Neural progenitor cell (in vitro differentiated cells): Measurements from ENCODE around the gene ZNF106. TPM values are rescaled to one million over a fixed set of nuclear protein-coding genes. Genes with fewer than 3 reads are reported as not detected.

Experiments
- DNase-seq: peaks from one replicate; pipeline ENCODE4 v3.0.0-alpha.2; 2016; ENCODE audit warnings: low spot score
- H2AFZ ChIP-seq: fragments of 200-600 bp; sonication (generic); replicated peaks from 2 replicates; pipeline ENCODE4 v1.6.1; 2016; ENCODE audit warnings: antibody characterized with exemption
- H3F3A ChIP-seq: fragments of 200-600 bp; sonication (generic); 2 replicates; pipeline ENCODE4 v1.6.1; 2016; ENCODE audit warnings: antibody characterized with exemption, low read depth
- H3K27ac ChIP-seq: fragments of 200-600 bp; sonication (generic); 2 replicates; pipeline ENCODE4 v1.5.1; 2016; ENCODE audit warnings: mild to moderate bottlenecking
- H3K27me3 ChIP-seq: fragments of 200-600 bp; sonication (generic); 2 replicates; pipeline ENCODE4 v1.6.1; 2016; ENCODE audit warnings: mild to moderate bottlenecking, moderate library complexity
- H3K36me3 ChIP-seq: fragments of 200-600 bp; sonication (generic); 2 replicates; pipeline ENCODE4 v1.5.1; 2016
- H3K4me1 ChIP-seq: fragments of 200-600 bp; sonication (generic); 2 replicates; pipeline ENCODE4 v1.6.1; 2016; ENCODE audit warnings: mixed run types
- H3K4me2 ChIP-seq: fragments of 200-600 bp; sonication (generic); 2 replicates; pipeline ENCODE4 v1.6.1; 2016
- H3K4me3 ChIP-seq: fragments of 200-600 bp; sonication (generic); 2 replicates; pipeline ENCODE4 v1.5.1; 2016
- H3K79me2 ChIP-seq: fragments of 200-600 bp; sonication (generic); 2 replicates; pipeline ENCODE4 v1.6.1; 2016; ENCODE audit warnings: low read depth
- H3K9ac ChIP-seq: fragments of 200-600 bp; sonication (generic); 2 replicates; pipeline ENCODE4 v1.6.1; 2016
- H3K9me3 ChIP-seq: fragments of 200-600 bp; sonication (generic); 2 replicates; pipeline ENCODE4 v1.5.1; 2016; ENCODE audit warnings: low read depth
- H4K20me1 ChIP-seq: fragments of 200-600 bp; sonication (generic); 2 replicates; pipeline ENCODE4 v1.6.1; 2016; ENCODE audit warnings: low read depth
- H3K27ac Mint-ChIP-seq: 3 replicates; pipeline ENCODE4 v1.8.0; 2021; ENCODE audit warnings: mixed read lengths
- H3K27me3 Mint-ChIP-seq: 2 replicates; pipeline ENCODE4 v1.8.0; 2022; ENCODE audit warnings: low read depth, mild to moderate bottlenecking, inconsistent platforms, moderate library complexity, mixed read lengths; ENCODE audit not compliant: insufficient read depth
- H3K36me3 Mint-ChIP-seq: 3 replicates; pipeline ENCODE4 v1.8.0; 2021; ENCODE audit warnings: mixed read lengths
- H3K4me1 Mint-ChIP-seq: 3 replicates; pipeline ENCODE4 v1.8.0; 2021; ENCODE audit warnings: mixed read lengths
- H3K4me3 Mint-ChIP-seq: 3 replicates; pipeline ENCODE4 v1.8.0; 2021; ENCODE audit warnings: mild to moderate bottlenecking, moderate library complexity, mixed read lengths
- H3K9me3 Mint-ChIP-seq: 3 replicates; pipeline ENCODE4 v1.8.0; 2020; ENCODE audit warnings: mixed read lengths
- CTCF ChIP-seq: fragments of 200-600 bp; sonication (generic); IDR thresholded peaks from 2 replicates; pipeline ENCODE4 v1.5.1; 2017; ENCODE audit warnings: antibody characterized with exemption, mild to moderate bottlenecking
- EZH2 ChIP-seq: fragments of 200-600 bp; sonication (generic); IDR thresholded peaks from 2 replicates; pipeline ENCODE4 v1.6.1; 2017; ENCODE audit warnings: antibody characterized with exemption, mild to moderate bottlenecking, moderate library complexity
- EZH2phosphoT487 ChIP-seq: fragments of 200-600 bp; sonication (generic); IDR thresholded peaks from 2 replicates; pipeline ENCODE4 v1.6.1; 2017; ENCODE audit warnings: antibody characterized with exemption
- total RNA-seq: library from RNA; depleted of rRNA; stranded (reverse); fragments of >200 nt; gene quantifications from 2 replicates; pipeline ENCODE4 v1.2.3, GENCODE V29; 2015; ENCODE audit warnings: low replicate concordance

ZNF106 gene
- total RNA-seq, 1 donor from 2014 or later: 72.2 TPM

GRCh38 chr15:42373274-42373673 is 117.7 kb downstream of the ZNF106 start:
- no peak overlapping the region for H3K4me3 ChIP-seq
- no peak overlapping the region for H3K9ac ChIP-seq
- no peaks in the 10 kb centered on the region for H4K20me1 ChIP-seq
- Mint-ChIP-seq H3K27ac (peak overlapping the region; percentile 82), H3K36me3 (peaks cover 2% of the 10 kb centered on the region), H3K9me3 (peaks cover 16% of the 10 kb centered on the region), H3K27me3 (peaks cover 3% of the 10 kb centered on the region), H3K4me1 (peaks cover 6% of the 10 kb centered on the region), H3K4me3 (peak overlapping the region; percentile 44)
- DNase-seq: no peak
- TF ChIP-seq EZH2phosphoT487 (no peak), CTCF (no peak), EZH2 (no peak)
- no peak overlapping the region for H2AFZ ChIP-seq
- H3K79me2 ChIP-seq: no peaks in the 10 kb centered on the region
- no peaks in the 10 kb centered on the region for H3K27me3 ChIP-seq
- no peaks in the 10 kb centered on the region for H3K9me3 ChIP-seq
- no peak overlapping the region for H3K4me2 ChIP-seq
- no peak overlapping the region for H3K27ac ChIP-seq
- H3F3A ChIP-seq: no peaks in the 10 kb centered on the region
- H3K36me3 ChIP-seq: no peaks in the 10 kb centered on the region
- no peaks in the 10 kb centered on the region for H3K4me1 ChIP-seq

GRCh38 chr15:42371096-42371495 is 119.8 kb downstream of the ZNF106 start:
- no peaks in the 10 kb centered on the region for H4K20me1 ChIP-seq
- no peaks in the 10 kb centered on the region for H3F3A ChIP-seq
- no peak overlapping the region for H3K27ac ChIP-seq
- no peaks in the 10 kb centered on the region for H3K4me1 ChIP-seq
- no peak overlapping the region for H3K9ac ChIP-seq
- H3K4me2 ChIP-seq: no peak overlapping the region
- no peaks in the 10 kb centered on the region for H3K9me3 ChIP-seq
- Mint-ChIP-seq H3K27ac (no peak overlapping the region), H3K27me3 (peaks cover 3% of the 10 kb centered on the region), H3K36me3 (peaks cover 2% of the 10 kb centered on the region), H3K4me3 (no peak overlapping the region), H3K9me3 (peaks cover 13% of the 10 kb centered on the region), H3K4me1 (peaks cover 6% of the 10 kb centered on the region)
- H3K79me2 ChIP-seq: no peaks in the 10 kb centered on the region
- H3K36me3 ChIP-seq: no peaks in the 10 kb centered on the region
- no peaks in the 10 kb centered on the region for H3K27me3 ChIP-seq
- TF ChIP-seq EZH2: no peak
- no peak for TF ChIP-seq CTCF
- TF ChIP-seq EZH2phosphoT487: no peak
- H2AFZ ChIP-seq: no peak overlapping the region
- H3K4me3 ChIP-seq: no peak overlapping the region
- DNase-seq: no peak

- no peaks in the 10 kb centered on the region for H3K36me3 ChIP-seq
- no peaks in the 10 kb centered on the region for H4K20me1 ChIP-seq
- H3K27me3 Mint-ChIP-seq: peaks cover 2% of the 10 kb centered on the region
- TF ChIP-seq EZH2 (no peak), CTCF (no peak), EZH2phosphoT487 (no peak)
- H3F3A ChIP-seq: no peaks in the 10 kb centered on the region
- H3K27me3 ChIP-seq: no peaks in the 10 kb centered on the region
- no peak overlapping the region for H2AFZ ChIP-seq
- H3K9me3 Mint-ChIP-seq: peaks cover 13% of the 10 kb centered on the region
- H3K4me3 ChIP-seq: no peak overlapping the region
- H3K4me3 Mint-ChIP-seq: no peak overlapping the region
- no peaks in the 10 kb centered on the region for H3K9me3 ChIP-seq
- H3K4me1 ChIP-seq: no peaks in the 10 kb centered on the region
- no peak overlapping the region for H3K9ac ChIP-seq
- no peak overlapping the region for H3K4me2 ChIP-seq
- H3K27ac ChIP-seq: no peak overlapping the region
- no peaks in the 10 kb centered on the region for H3K36me3 Mint-ChIP-seq
- DNase-seq: no peak
- H3K4me1 Mint-ChIP-seq: no peaks in the 10 kb centered on the region
- no peak overlapping the region for H3K27ac Mint-ChIP-seq
- H3K79me2 ChIP-seq: no peaks in the 10 kb centered on the region
Measured at GRCh38 chr15:42368096-42368495, 122.8 kb downstream of the ZNF106 start.
